Measurements from ENCODE around the gene SLMAP.
"Not testable (repeated sequence)": the region's sequence is repeated elsewhere in the genome, so short reads cannot be mapped to it uniquely, and the experiment has no call there.

The SLMAP gene

DNA sequence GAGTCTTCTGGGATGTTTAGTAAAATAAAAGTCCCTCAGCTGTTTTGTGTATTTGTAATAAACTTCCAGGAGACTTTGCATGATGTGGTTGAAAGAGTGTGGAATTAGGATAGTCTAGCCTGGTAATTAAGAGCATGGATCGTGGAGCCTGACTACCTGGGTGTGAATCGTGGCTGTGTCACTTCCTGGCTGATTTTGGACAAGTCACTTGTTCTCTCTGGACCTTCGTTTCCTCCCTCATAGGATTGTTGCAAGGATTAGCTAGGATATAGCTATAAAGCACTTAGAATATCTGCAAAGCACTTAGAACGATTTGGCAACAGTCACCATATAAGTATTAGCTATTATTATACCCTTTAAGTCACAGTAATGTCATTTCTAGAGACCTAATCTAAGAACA, 40.2 kb downstream of the SLMAP start:
- DNase-seq, result no peak

DNA sequence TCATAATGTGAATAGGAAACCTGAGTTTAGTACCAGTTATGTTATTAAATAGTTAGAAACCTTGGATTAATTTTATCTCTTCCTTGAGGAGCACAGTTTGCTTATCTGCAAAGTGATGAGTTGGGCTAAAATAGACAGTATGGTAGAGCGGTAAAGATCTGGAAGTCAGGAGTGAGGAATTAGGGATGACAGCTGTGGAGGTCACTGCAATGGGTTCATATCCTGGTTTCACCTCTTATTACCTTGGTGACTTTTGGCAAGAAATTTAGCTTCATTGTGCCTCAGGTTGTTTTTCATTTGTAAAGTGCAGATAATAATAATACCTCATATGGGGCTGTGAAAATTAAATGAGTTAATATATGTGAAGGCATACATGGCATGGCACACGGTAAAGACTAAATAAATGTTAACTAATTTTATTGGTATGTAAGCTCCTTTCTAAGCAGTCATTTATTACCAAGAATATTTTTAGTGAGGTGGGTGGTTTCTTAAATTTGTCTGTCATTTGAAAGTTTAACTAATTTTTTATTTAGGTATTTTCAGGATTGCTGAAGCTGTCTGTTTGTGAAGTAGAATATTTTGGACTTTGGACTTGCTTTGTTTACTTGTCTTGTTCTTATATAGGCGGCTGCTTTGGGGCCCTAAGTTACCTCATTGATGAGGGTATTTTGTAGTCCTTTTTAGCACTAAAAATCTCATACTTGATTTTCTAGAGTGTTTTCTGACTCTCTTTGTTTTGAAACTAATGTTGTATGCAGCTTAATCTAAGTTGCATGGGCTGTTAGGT, 41.8 kb downstream of the SLMAP start:
- no peak for DNase-seq

DNA sequence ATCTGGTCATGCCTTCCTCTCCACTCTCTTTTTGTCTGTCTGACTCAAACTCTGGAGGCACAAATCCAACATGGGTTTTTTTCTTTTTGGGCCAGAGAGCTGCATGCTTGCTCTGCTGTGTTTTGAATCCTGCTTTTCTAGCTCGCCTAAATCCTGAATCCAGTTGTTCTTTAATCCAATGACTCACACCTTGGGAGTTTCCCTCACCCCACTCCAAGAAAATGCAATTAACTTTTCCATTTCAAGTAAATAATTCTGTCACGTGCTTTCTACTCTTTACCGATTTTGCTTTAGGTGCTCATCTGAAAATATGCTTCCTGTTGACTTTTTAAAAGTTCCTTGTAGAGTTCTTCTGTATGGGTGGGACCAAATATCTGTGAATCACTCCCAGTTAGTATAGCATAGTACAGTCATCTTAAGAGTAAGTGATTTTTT, 47.6 kb downstream of the SLMAP start:
- DNase-seq, result peak; percentile 34

DNA sequence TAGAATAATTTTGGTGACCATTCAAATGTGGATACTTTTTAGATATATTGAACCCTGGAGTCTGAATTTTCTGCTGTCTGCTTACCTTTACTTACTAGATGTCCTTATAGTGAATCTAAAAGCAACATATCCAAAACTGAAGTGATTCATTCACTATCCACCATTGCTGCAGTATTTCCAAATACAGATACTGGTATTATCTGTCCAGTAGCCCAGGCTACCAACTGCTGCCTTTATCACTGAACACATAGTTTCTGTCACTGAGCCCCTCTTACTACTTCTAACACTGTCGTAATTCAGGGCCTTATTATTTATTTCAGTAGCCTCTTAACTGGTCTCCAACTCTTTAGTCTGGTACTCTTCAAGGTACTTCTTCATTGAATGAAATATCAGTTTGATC, 49.2 kb downstream of the SLMAP start:
- no peak for DNase-seq

DNA sequence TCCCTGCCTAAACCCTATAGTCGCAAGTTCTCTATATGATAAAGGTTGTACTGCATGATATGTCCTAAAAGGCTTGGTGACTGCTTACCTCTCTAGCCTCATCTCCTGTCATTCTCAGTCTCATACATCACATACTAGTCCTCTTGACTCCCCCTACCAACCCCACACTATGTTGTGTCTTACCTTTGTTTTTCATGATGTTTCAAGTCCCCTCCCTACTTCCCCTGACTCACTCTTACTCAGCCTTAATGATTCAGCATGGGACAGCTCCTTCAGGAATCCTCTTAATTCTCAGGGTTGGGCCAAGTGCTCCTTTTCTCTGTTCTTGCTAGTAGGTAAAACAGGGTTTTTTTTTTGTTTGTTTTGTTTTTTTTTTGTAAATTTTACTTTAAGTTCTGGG, 49.6 kb downstream of the SLMAP start:
- DNase-seq, result peak; percentile 23

DNA sequence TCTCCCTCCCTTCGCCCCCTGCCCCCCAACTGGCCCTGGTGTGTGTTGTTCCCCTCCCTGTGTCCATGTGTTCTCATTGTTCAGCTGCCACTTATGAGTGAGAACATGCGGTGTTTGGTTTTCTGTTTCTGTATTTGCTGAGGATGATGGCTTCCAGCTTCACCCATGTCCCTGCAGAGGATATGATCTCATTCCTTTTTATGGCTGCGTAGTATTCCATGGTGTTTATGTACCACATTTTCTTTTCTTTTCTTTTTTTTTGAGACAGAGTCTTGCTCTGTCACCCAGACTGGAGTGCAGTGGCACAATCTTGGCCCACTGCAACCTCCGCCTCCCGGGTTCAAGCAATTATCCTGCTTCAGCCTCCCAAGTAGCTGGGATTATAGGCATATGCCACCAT, 50.1 kb downstream of the SLMAP start:
- not testable (repeated sequence) for DNase-seq

DNA sequence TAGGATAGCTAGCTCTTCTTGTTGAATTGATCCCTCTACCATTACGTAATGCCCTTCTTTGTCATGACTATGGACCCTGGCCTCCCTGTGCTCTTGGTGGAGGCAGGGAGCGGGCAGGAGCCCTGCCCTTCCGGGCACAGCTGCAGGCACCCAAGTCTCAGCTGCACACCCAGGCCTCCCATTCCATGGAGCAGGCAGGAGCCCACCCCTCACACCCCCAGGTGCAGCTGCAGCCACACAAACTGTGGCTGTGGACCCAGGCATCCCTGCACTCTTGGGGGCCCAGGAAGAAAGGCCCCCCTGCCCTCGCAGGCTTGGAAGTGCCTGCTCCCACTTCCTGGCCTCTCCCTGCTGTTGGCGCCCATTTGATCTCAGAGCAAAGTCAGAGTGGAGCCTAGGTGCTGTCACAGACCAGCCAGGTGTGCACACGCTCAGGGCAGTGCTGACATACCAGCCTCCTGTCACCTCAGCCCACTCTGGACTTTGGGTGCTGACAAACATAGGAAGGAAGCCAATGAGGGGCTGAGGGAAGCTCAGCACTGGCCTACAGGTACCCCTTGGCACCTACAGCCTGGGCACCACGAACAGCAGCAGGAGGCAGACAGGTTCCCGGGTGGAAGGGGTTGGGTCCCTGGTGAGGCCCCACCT, 53.0 kb downstream of the SLMAP start:
- no peak for DNase-seq

DNA sequence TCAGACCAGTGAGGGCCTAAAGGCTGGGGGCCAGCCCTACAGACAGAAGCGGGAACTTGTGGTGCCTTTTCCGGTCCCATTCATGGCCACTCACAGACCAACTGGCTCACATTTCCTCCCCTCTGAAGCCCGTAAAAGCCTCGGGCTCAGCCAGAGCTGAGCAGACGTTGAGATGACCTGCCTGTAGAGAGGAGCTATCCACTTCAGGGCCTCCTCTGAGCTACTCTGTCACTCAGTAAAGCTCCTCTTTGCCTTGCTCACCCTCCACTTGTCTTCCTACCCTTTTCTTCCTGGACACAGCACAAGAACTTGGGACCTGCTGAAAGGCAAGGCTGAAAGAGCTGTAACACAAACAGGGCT, 53.5 kb downstream of the SLMAP start:
- DNase-seq, result no peak

DNA sequence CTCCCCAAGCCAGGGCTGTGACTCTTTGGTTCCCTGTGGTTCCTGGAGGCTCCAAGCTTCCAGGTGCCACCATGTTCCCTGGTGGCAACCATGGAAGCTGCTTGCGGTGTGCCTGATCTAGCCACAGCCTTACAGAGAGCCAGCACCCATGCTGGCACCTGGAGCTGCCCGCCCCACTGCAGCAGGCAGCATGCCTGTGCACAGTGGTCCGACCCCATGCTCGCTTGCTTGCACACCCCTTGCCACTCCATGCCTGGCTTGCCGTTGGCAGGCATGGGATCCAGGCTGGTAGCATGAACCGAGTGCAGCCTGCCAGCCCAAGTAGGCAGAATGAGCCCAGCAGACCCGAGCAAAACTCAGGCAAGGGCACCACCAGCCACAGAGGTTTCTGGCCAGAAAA, 53.9 kb downstream of the SLMAP start:
- no peak for DNase-seq

DNA sequence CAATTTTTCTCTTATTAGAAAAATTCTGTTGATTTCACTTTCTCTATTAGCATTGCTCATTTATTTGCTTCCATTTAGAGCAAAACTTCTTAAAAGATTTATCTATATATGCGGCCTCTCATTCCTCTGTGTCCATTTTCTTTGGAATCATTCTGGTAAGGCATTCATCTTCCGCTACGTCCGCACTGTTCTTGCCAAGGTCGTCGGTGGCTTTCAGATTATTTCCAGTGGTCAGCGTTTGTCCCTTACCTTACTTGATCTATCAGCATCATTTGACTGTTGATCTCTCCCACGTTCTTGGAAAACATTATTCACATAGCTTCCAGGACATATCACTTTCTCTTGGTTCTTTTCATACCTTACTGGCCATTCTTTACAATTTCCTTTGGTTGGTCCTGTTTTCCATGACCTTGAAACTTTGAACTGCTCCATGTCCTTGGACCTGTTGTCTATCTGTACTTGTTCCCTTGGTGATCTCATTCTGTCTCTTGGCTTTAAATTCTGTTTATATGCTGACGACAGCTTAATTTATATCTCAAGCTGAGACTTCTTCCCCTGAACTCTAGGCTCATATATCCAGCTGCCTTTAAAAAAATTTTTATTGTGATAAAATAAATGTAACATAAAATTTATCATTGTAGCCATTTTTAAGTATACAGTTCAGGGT, 54.5 kb downstream of the SLMAP start:
- DNase-seq, result no peak

DNA sequence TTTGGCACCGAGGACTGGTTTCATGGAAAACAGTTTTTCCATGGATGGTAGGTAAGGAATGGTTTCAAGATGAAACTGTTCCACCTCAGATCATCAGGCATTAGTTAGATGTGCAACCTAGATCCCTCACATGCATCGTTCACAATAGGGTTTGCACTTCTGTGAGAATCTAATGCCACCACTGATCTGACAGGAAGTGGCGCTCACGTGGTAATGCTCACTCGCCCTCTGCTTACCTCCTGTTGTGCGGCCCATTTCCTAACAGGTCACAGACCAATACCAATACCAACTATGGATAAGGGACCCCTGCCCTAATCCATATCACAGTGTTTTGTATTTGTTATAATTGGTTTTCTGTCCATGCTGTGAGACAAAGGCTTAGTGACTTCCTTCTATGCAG, 58.9 kb downstream of the SLMAP start:
- DNase-seq, result peak; percentile 45

DNA sequence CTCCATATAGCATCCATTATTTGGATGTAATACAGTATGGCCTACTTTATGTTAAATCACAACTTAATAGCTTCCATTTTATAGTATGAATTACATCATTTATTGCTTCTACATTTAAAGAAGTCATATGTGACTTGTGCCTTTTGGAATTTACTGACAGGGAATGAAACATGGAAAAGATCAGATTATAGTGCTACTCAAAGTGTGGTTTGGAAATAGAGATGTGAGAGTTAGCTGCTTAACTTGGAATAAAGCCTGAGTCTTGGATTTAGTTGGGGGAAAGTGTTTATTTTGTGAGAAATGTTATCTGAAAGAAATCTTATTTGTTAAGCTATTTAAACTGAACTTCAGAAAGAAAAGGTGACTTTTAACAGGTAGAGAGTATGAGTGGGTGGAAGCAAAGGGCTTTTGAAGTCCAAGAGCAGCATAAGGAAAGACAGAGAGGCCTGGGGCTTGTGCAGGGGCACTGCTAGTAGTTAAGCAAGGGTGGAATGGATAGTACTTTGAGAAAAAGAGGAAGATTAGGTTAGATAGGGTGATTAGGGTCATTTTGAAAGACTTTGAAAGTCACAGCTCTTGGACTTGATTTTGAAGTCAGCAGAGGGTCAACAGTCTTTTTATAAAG, 60.5 kb downstream of the SLMAP start:
- no peak for DNase-seq

DNA sequence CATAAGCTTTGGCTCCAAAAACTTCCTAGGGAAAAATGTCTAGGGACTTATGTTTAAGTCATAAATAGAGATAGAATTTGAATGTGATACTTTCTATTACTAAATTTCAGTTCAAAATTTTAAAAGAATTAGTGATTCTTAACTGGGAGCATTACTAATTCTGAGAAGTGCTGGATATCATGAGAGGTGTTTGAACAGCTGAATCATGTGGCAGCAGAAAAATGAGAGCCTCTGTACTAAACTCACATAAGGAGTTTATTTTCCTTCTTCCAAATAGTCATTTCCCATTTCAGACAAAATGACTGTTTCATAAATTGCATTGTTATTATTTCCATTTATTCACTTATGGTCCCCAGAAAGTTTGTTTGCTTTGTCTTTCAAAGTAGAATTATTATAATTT, 62.7 kb downstream of the SLMAP start:
- no peak for DNase-seq

DNA sequence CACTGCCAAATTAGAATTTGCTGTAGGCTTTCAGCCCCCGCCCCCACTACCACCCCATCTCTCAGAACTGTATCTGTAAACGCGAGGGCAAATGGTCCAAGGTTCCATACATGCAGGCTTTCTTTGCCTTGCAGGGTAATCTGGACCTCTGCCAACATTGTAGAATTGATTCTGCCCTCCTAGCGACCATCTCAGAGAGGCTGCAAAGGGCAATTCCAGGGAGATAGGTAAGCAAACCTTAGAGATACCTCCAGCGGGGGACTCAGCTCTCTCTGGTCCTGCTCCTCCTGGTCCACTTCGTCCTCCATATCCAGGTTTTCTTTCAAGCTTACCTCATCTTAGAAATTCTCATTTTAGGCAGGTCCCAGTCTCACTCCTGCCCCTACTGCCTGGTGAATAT, 64.4 kb downstream of the SLMAP start:
- no peak for DNase-seq

DNA sequence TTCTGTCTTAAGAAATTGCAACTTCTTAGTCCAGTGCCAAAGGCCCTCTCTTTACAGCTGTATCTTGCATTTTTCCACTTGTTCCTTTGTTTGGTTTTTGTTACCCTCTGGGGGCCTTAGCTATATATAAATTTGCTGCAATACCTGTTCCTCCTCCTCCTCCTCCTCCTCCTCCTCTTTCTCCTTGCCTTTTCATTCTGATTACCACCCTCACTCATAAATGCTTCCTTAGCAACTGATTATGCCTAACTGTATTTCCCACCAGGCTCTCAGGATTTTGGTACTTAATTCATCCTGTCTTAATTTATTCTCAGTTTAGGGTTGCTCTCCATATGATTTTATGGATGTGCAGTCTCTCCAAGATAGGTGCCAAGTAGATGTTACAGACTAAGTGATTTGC, 65.7 kb downstream of the SLMAP start:
- no peak for DNase-seq

DNA sequence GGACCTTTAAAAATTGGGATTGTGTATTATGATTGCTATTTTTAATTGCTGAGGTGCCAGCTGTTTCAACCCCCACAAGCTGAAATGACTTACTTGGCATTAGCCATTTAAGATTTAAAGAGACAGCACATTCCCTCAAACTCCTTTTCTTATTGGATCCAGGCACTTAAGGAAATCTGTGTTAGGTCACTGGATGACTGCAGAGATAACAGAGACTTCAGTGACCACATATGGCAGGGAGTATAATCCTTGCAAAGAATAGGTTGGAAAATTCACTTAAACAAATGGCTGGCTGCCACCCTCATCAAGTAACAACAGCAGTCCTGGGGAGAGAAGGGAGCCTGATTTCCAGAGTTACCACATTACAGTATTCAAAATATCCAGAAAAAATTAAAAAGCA, 66.6 kb downstream of the SLMAP start:
- DNase-seq, result no peak

DNA sequence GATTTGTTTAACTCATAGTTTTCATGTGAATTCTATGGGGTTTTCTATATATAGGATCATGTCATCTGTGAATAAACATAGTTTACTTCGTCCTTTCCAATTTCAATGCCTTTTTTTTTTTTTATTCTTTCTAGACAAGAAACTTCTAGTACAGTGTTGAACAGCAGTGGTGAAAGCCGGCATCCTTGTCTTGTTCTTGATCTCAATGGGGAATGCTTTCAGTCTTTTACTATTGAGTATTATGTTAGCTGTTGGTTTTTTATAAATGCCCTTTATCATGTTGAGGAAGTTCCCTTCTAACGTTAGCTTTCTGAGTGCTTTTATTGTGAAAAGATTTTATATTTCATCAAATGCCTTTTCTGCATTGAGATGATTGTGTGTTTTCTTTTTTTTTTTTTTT, 69.0 kb downstream of the SLMAP start:
- no peak for DNase-seq

DNA sequence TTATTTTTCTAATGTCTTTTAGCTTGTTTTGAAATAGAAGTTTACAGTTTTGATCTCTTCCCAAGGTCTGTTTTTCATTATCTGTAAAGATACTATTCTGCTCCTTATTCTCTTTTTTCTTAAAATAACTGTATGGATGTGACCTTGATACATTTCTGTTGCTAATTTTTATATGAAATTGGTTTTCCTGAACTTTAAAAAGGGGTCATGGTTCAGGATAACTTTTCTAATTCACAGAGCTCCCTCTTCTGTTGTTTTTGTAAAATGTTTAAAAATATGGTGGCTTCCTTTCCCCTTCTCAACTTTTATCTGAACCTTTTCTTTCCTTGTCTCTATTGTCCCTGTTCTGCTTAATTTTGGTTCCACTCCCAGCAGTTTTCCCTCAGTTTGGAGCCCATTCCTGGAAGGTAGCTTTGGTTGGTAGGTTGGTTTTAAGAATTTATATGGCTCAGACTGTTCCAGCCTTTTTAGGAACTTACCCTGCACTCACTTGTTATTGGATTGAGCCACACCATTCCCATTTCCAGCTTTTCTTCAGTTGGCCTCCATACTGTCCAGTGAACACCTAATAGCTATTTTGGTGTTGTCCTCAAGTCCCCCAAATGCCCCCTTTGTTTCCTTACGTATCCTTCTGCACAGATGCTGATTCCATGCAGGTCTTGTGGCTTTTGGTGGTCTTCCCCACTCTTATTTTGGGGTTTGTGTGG, 70.3 kb downstream of the SLMAP start:
- DNase-seq, result no peak

DNA sequence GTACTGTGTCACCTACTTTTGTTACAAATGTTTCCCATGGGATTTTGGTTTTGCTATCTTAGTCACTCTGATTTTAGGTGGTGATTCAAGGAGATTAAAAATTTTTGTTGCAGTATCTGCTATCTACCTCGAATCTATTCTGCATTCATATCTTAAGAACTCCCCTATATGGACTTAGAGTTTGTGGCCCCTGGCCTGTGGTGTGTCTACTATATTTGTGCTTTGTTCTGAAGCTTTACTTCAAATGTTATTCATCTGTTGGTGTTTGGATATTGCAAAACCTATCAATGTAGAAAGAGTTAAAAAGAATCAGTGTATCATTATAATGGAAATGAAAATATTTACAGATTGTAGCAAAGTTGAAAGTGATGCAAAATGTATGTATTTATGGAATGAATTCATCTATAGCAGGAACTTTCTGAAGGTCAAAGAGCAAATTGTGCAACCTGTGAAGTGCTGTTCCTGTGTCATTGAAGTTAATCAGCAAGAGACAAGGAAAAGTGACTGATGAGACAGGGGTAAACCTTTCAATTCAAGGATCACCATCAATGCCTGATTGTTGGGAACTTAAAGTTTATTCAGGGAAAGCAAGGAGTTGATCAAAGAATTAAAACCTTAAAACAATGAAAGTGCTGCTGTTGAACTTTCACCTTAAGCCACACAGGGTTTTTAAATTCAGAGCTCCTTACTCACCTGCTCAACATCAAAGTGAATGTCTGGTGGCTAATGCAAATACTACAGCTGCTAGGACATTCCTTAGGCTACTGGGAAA, 71.0 kb downstream of the SLMAP start:
- no peak for DNase-seq

DNA sequence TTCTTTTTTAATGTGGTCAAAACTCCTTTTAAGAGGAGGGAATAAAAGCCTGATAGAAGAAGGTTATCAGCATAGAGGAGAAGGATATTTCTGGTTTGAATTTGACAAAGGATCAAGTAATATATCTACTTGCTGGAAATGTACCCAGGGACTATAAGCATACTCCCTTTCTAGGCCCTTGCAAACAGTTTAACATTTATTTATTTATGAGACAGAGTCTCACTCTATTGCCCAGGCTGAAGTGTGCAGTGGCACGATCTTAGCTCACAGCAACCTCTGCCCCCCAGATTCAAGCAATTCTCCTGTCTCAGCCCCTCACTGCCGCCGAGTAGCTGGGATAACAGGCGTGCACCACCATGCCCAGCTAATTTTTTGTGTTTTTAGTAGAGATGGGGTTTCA, 71.6 kb downstream of the SLMAP start:
- no peak for DNase-seq

DNA sequence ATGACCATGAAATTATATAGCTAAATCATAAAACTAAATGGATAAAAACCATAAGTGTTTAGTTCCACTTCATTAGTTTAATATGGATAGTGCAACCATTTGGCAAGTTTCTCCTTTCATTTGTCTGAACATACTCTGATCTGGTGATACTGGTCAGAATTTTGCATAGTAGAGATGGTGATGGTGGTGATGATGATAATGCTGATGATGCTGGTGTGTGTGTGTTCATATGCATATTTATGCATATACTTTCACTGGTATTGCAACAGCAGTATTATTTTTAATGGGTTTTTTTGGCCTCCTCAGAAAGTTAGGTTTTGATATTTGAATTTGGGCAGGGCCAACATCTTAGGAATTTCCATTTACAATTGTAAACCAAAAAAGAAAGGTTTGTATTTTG, 76.4 kb downstream of the SLMAP start:
- no peak for DNase-seq

DNA sequence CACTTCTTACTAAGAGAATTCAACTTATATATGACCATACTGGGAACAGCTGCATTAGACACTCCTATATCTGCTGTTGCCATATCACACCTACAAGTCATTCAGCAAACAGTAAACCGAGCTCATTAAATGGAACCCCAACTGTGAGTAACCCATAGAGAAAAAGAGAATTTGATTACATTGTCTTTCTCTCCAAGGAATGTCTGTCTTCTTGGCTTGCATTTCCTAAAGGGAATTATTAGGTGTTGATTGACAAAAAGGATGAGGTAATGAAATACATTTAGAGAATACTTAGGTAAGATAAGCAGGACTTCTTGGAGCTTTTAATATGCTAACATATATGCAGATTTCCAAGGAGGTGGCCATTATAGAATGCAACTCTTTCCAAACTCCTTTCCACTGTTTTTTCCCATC, 76.8 kb downstream of the SLMAP start:
- DNase-seq, result no peak

Data from activated CD4-positive, alpha-beta T cell treated with anti-CD3 and anti-CD28 coated beads, Interleukin-10, Interleukin-2, amounts not matched to agents 100 ng/mL and 50 ng/mL, durations not matched to agents 16 hours and 8 hours (primary cell).